Breast epithelium (tissue), 3 donors: Measurements from ENCODE around the gene TECRL.

ENCODE experiments used
- POLR2A ChIP-seq: fragments of 450-650 bp; IDR thresholded peaks from one replicate; pipeline ENCODE4 v1.6.1; 2016; ENCODE audit warnings: antibody characterized with exemption, mild to moderate bottlenecking, moderate library complexity
- POLR2AphosphoS5 ChIP-seq, 3 donors: sonication (generic); formaldehyde crosslinking; IDR thresholded peaks; one replicate each; pipeline ENCODE4 v1.6.1; 2017; ENCODE audit warnings: antibody characterized with exemption in 3 of 3
- TF ChIP-seq, protein P1 (sequence below), 3 donors: fragments of 450-650 bp; IDR thresholded peaks; one replicate each; pipeline ENCODE4 v1.5.1; 2016 to 2017; ENCODE audit warnings: antibody characterized with exemption in 3 of 3, mild to moderate bottlenecking in 3 of 3, moderate library complexity in 3 of 3

GRCh38 chr4:64384237-64385203, 24.7 kb downstream of the TECRL start:
- TF ChIP-seq, protein P1, sequence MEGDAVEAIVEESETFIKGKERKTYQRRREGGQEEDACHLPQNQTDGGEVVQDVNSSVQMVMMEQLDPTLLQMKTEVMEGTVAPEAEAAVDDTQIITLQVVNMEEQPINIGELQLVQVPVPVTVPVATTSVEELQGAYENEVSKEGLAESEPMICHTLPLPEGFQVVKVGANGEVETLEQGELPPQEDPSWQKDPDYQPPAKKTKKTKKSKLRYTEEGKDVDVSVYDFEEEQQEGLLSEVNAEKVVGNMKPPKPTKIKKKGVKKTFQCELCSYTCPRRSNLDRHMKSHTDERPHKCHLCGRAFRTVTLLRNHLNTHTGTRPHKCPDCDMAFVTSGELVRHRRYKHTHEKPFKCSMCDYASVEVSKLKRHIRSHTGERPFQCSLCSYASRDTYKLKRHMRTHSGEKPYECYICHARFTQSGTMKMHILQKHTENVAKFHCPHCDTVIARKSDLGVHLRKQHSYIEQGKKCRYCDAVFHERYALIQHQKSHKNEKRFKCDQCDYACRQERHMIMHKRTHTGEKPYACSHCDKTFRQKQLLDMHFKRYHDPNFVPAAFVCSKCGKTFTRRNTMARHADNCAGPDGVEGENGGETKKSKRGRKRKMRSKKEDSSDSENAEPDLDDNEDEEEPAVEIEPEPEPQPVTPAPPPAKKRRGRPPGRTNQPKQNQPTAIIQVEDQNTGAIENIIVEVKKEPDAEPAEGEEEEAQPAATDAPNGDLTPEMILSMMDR (IDR thresholded peaks at IDR 0.05): no peak
- TF ChIP-seq POLR2A: no peak
- TF ChIP-seq POLR2AphosphoS5 (IDR thresholded peaks at IDR 0.05): no peak
